HG03280 (cell line): ENCODE data around the gene MED9.
"Not testable (repeated sequence)": the region's sequence is repeated elsewhere in the genome, so short reads cannot be mapped to it uniquely, and the experiment has no call there.

Experiments
- ATAC-seq: cut with Tn5 transposase; IDR thresholded peaks from one replicate; pipeline ENCODE4 v1.9.1; 2021; ENCODE audit warnings: mild to moderate bottlenecking, moderate library complexity; ENCODE audit not compliant: unreplicated experiment

MED9 gene

GRCh38 chr17:17454700-17455099 is 22.1 kb upstream of the MED9 start:
- ATAC-seq, result not testable (repeated sequence)

- no peak for ATAC-seq
Observed at GRCh38 chr17:17455173-17455572, 21.6 kb upstream of the MED9 start.

- no peak for ATAC-seq
Observed at GRCh38 chr17:17456251-17456650, 20.5 kb upstream of the MED9 start.

- ATAC-seq, result no peak
Observed at GRCh38 chr17:17457680-17458079, 19.1 kb upstream of the MED9 start.

GRCh38 chr17:17460038-17460437 is 16.8 kb upstream of the MED9 start:
- ATAC-seq, result no peak

DNA sequence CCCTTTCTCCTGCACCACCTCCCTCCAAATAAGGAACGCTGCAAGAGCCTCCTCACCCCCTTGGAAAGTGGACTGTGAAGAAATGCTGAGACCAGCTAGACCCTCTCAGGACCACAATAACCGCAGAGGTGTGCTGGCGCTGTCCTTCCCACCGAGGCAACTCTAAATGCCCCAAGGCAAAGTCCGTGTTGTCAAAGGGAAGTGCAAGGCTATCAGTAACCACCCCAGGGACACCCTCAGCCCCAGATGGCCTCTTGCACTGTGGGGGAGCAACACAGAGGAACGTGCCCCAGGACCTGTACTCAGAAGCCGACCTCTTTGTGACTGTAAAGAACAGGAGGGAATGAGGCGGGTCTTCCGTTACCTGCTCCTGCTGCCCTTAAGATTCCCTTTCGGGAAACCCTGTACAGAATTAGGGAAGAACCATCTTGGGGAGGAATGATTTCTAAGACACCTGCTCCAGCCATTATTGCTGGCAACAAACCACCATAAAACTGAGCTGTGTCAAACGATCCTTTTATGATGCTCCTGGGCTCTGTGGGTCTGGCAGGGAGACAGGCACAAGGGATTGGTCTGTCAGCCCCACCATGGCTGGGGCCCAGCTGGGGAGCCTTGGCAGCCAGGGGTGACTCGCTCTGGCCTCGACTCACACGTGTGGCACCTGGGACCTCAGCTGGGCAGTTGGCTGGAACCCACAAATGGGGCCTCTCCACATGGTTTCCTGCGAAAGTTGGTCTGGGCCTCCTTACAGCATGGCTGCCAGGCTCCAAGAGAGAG is 14.6 kb upstream of the MED9 start:
- no peak for ATAC-seq

DNA sequence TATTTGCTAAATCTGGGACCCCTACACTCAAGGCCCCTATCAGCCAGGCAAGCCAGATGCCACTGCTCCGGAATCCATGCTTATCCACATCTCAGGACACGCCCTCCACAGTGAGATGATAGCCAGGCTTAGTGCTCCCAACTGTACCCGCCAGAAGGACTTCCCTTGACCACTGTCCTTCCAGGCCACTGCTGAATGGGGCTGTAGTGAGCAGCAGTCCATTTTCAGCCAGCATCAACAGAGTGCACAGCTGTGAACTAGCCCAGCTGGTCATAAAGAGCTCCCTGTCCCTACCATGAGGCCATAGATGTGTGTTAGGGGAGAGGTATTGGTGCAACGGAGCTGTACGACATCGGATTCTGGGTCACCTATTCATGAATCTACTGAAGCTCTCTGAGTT is 13.0 kb upstream of the MED9 start:
- no peak for ATAC-seq

DNA sequence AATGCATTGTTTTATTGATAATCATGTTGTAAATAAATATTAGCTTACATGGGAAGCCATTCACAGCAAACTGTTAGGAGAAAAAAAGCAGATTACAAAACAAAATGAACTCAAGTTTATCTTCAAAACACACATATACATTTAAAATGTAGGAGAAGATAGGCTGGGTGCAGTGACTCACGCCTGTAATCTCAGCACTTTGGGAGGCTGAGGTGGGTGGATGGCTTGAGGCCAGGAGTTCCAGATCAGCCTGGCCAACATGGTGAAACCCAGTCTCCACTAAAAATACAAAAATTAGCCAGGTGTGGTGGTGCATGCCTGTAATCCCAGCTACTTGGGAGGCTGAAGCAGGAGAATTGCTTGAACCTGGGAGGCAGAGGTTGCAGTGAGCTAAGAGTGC is 10.9 kb upstream of the MED9 start:
- ATAC-seq, result not testable (repeated sequence)

DNA sequence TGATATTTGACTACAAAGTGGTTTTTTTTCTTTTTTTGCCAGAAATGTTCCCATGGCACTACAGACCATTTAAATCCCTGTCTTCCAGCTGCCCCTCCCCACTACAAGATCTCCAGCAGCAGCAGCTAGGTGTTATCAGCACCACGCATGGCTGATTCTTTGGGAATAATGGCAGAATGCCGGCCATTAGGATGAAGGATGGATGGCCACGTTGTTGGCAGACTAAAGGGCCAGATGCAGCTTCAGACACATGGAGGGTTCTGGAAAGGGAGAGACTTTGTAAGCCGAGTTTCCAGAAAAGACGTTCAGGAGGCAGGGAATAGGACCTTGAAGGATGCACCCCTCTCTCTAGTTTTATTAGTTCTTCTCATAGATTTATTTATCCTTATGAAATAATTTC is 10.3 kb upstream of the MED9 start:
- ATAC-seq, result no peak

DNA sequence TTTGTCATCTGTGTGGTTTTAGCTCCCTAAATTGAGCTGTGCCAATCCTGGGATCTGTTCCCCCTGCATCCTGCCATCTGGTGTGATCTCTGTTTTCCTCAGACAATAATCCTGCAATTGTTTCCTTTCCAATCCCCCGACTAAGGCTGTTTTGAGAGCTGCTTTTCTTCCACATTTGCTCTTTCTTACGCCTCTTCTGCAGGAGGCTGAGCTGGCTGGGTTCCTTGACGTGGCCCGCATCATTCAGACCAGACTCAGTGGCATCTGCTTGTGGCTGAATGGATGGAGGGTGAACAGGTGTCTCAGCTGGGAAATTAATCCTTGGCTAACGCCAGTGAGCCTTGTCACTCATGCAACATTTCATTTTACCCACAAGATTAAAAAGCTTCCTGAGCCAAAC is 9.8 kb upstream of the MED9 start:
- ATAC-seq, result no peak

DNA sequence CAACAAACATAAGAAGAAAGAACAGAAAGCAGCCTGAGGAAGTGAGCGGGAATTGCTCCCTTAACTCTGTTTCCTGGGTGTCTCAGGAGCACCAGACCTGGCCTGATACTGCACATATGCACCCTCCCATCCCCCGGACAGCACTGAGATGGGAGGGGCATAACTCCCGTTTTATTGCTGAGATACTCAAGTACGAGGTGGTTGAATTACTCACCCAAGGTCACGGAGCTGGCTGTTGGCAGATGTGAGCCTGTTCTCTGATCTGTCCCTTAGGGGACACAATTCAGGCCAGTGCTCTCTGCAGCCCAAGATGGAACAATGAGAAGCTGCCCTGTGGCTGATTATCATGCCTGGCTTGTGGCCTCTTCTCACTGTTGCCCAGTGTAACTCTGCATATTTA is 9.1 kb upstream of the MED9 start:
- no peak for ATAC-seq

GRCh38 chr17:17468217-17469010 is 8.4 kb upstream of the MED9 start:
- no peak for ATAC-seq

DNA sequence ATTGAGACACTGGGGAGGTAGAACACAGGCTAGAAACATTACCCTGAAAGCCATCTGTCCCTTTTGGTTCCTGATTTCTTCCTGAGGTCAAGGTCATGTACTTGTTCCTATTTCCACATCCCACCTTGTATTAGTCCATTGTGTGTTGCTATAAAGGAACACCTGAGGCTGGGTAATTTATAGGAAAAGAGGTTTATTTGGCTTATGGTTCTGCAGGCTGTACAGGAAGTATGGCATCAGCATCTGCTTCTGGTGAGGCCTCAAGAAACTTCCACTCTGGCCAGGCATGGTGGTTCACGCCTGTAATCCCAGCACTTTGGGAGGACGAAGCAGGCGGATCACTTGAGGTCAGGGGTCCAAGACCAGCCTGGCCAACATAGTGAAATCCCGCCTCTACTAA is 7.4 kb upstream of the MED9 start:
- no peak for ATAC-seq

- ATAC-seq, result no peak
Observed at GRCh38 chr17:17469996-17470395, 6.8 kb upstream of the MED9 start.

- ATAC-seq, result no peak
Observed at GRCh38 chr17:17472333-17472920, 4.4 kb upstream of the MED9 start.

- no peak for ATAC-seq
Observed at GRCh38 chr17:17474341-17474740, 2.5 kb upstream of the MED9 start.

DNA sequence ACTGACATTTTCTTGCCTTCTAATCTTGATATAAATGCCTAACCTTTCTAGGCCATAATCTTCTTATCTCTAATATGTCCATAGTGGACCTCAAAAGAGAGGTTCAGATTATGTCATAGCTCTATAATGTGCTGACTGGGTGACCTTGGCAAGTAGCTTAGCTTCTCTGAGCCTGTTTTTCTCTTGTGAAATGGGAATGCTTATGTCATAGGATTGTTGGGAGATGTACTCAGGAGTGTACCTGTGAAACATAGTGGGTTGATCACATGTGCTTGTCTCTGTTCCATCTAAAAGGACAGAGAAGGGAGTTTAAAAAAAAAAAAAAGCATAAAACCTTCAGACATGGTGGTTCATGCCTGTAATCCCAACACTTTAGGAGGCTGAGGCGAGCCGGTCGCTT is 2.4 kb downstream of the MED9 start:
- no peak for ATAC-seq

DNA sequence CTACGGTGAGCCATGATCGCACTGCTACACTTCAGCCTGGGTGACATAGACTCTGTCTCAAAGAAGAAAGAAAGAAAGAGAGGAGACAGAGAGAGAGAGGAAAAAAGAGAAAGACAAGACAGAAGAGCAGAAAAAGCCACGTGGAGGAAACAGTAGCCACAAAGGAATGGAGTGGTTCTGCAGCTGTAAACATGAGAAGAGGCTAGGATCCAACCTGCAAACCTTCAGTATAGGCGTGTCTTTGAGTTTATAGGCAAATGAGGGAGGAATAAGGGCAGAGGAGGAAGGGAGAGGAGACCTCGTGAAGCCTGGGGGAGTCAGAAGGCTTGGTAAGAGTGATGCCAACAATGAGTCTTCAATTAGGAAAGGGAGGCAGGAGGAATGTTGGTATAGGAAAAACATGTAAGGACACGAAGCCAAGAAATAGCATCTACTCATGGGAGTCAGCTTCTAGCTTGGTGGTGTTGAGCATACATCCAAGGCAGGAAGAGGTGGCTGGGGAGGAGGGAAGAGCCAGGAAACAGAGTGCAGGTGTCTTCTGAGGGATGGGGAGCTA is 3.9 kb downstream of the MED9 start:
- ATAC-seq, result no peak

DNA sequence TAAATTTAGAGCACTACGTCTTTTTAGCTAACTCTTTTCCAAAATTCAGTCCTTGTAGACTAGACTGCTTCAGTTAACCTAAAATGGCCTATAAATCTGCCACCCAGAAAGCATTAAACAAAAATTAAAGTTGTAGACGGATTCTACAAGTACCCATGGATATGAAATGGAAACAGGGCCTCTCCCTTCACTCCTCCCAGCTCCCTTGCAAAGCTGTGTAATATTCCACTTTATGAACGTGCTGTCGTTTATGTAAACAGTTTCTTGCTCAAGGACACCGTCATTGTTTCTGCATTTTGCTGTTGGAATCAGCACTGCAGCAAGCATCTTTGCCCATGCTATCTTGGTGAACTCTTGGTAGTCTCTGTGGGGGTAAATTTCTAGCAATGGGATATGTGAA is 5.1 kb downstream of the MED9 start:
- no peak for ATAC-seq

GRCh38 chr17:17484451-17484899 is 7.7 kb downstream of the MED9 start:
- no peak for ATAC-seq

- ATAC-seq, result no peak
Observed at GRCh38 chr17:17485420-17485819, 8.6 kb downstream of the MED9 start.

- not testable (repeated sequence) for ATAC-seq
Observed at GRCh38 chr17:17486416-17486815, 9.6 kb downstream of the MED9 start.
